22Rv1 (cell line): ENCODE results near the gene NRCAM.

Source experiments
- CTCF ChIP-seq: fragments of 450-650 bp; IDR thresholded peaks from 2 replicates; pipeline ENCODE4 v1.5.1; 2017; ENCODE audit warnings: mild to moderate bottlenecking
- ZFX ChIP-seq: fragments of 450-650 bp; IDR thresholded peaks from 2 replicates; pipeline ENCODE4 v1.6.1; 2017; ENCODE audit warnings: antibody characterized with exemption, borderline replicate concordance

GRCh38 chr7:108289852-108290251, 166.4 kb downstream of the NRCAM start:
- TF ChIP-seq CTCF: no peak
- no peak for TF ChIP-seq ZFX
